Parathyroid adenoma (tissue), 2 donors: Measurements from ENCODE around the gene STRN.

Experiments
- H2AFZ ChIP-seq: fragments of 300-600 bp; sonication (generic); one replicate; pipeline ENCODE4 v1.7.0; 2017; ENCODE audit warnings: antibody characterized with exemption, mild to moderate bottlenecking
- H3K27ac ChIP-seq: fragments of 300-600 bp; sonication (generic); one replicate; pipeline ENCODE4 v1.7.0; 2017
- H3K27me3 ChIP-seq: fragments of 300-600 bp; sonication (generic); one replicate; pipeline ENCODE4 v1.7.0; 2017; ENCODE audit warnings: low read length; ENCODE audit not compliant: control insufficient read depth, insufficient read depth
- H3K36me3 ChIP-seq: fragments of 300-600 bp; sonication (generic); one replicate; pipeline ENCODE4 v1.7.0; 2017; ENCODE audit warnings: low read length; ENCODE audit not compliant: control insufficient read depth, insufficient read depth
- H3K4me1 ChIP-seq: fragments of 300-600 bp; sonication (generic); one replicate; pipeline ENCODE4 v1.7.0; 2017; ENCODE audit warnings: control low read depth
- H3K4me2 ChIP-seq: fragments of 300-600 bp; sonication (generic); one replicate; pipeline ENCODE4 v1.7.0; 2017; ENCODE audit warnings: low read length
- H3K4me3 ChIP-seq: fragments of 300-600 bp; sonication (generic); one replicate; pipeline ENCODE4 v1.7.0; 2017; ENCODE audit warnings: low read depth, low read length
- H3K79me2 ChIP-seq: fragments of 300-600 bp; sonication (generic); one replicate; pipeline ENCODE4 v1.7.0; 2017; ENCODE audit warnings: control low read depth
- H3K9ac ChIP-seq: fragments of 300-600 bp; sonication (generic); one replicate; pipeline ENCODE4 v1.7.0; 2017; ENCODE audit warnings: mild to moderate bottlenecking
- H3K9me3 ChIP-seq: fragments of 300-600 bp; sonication (generic); one replicate; pipeline ENCODE4 v1.7.0; 2017; ENCODE audit warnings: low read length; ENCODE audit not compliant: control insufficient read depth
- TF ChIP-seq, protein P1 (sequence below): fragments of 300-600 bp; sonication (generic); IDR thresholded peaks from one replicate; pipeline ENCODE4 v1.7.0; 2017; ENCODE audit warnings: antibody characterized with exemption, mild to moderate bottlenecking
- donor health status: primary hyperparathyroidism.

STRN gene

DNA sequence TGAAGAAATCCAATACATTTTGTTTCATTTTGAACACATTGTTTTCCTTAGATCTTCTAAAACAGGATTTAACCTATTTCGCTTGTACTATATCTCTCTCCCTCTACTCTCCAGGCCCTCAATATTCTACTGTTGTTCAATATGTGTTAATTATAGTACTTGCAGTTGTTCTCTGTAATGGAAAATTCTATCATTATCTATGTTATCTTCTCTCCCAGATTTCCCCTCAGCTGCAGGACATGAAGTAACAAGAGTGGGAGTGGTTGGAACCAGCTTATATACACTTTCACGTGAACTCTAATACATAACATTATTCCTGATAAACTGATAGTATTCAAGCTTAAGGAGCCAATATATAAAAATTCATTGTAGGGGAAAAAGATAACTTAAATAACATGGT is 7.0 kb upstream of the STRN start:
- TF ChIP-seq, protein P1, sequence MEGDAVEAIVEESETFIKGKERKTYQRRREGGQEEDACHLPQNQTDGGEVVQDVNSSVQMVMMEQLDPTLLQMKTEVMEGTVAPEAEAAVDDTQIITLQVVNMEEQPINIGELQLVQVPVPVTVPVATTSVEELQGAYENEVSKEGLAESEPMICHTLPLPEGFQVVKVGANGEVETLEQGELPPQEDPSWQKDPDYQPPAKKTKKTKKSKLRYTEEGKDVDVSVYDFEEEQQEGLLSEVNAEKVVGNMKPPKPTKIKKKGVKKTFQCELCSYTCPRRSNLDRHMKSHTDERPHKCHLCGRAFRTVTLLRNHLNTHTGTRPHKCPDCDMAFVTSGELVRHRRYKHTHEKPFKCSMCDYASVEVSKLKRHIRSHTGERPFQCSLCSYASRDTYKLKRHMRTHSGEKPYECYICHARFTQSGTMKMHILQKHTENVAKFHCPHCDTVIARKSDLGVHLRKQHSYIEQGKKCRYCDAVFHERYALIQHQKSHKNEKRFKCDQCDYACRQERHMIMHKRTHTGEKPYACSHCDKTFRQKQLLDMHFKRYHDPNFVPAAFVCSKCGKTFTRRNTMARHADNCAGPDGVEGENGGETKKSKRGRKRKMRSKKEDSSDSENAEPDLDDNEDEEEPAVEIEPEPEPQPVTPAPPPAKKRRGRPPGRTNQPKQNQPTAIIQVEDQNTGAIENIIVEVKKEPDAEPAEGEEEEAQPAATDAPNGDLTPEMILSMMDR = no peak

DNA sequence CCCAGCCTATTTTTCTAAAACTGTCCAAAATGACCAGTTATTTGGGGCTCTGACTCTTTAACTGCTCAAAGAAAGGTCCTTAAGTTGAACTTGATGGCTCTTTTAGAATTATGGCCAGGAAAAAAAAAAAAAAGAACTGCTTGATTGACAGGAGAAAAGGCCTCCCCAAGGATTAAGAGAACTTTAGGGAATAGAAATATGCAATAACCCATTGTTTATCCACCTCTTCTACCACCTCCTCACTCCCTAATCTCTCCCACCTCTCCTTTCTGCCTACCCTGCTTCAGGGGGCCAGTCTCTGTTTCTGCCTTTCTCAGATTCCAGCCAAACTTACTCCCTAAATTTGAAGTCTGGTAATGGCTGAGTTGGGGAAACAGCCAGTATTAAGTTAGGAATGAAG is 5.7 kb upstream of the STRN start:
- no peaks in the 10 kb centered on the region for H3K9me3 ChIP-seq
- H3K9ac ChIP-seq = no peak overlapping the region
- no peaks in the 10 kb centered on the region for H3K4me1 ChIP-seq
- TF ChIP-seq, protein P1 = no peak
- H3K79me2 ChIP-seq = no peaks in the 10 kb centered on the region
- H3K4me3 ChIP-seq = no peak overlapping the region
- no peaks in the 10 kb centered on the region for H3K27me3 ChIP-seq
- H2AFZ ChIP-seq = no peak overlapping the region
- no peak overlapping the region for H3K27ac ChIP-seq
- H3K36me3 ChIP-seq = no peaks in the 10 kb centered on the region
- no peak overlapping the region for H3K4me2 ChIP-seq

More for the DNA sequence above, 7.0 kb upstream of the STRN start:
- Histone ChIP-seq H3K4me3 (no peak overlapping the region), H3K9ac (no peak overlapping the region), H3K4me2 (no peak overlapping the region), H3K27ac (no peak overlapping the region), H2AFZ (no peak overlapping the region), H3K36me3 (no peaks in the 10 kb centered on the region), H3K4me1 (no peaks in the 10 kb centered on the region), H3K9me3 (no peaks in the 10 kb centered on the region), H3K79me2 (no peaks in the 10 kb centered on the region), H3K27me3 (no peaks in the 10 kb centered on the region)

- TF ChIP-seq, protein P1 = no peak
- peak overlapping the region; percentile 83 for H3K4me3 ChIP-seq
- no peak overlapping the region for H3K9ac ChIP-seq
- peak overlapping the region; percentile 58 for H3K27ac ChIP-seq
- H3K27me3 ChIP-seq = no peaks in the 10 kb centered on the region
- no peaks in the 10 kb centered on the region for H3K9me3 ChIP-seq
- peaks cover 3% of the 10 kb centered on the region for H3K4me1 ChIP-seq
- peaks cover 10% of the 10 kb centered on the region for H3K79me2 ChIP-seq
- peak overlapping the region; percentile 97 for H3K4me2 ChIP-seq
- H2AFZ ChIP-seq = peak overlapping the region; percentile 98
- H3K36me3 ChIP-seq = no peaks in the 10 kb centered on the region
Measured at GRCh38 chr2:36967236-36967876, 1.0 kb upstream of the STRN start.

GRCh38 chr2:36965751-36966369 is 476 bp downstream of the STRN start:
- peak overlapping the region; percentile 87 for H2AFZ ChIP-seq
- peak overlapping the region; percentile 69 for H3K4me2 ChIP-seq
- H3K36me3 ChIP-seq = no peaks in the 10 kb centered on the region
- H3K79me2 ChIP-seq = peaks cover 10% of the 10 kb centered on the region
- peak overlapping the region; percentile 24 for H3K9ac ChIP-seq
- H3K27ac ChIP-seq = peak overlapping the region; percentile 43
- H3K4me1 ChIP-seq = peaks cover 3% of the 10 kb centered on the region
- TF ChIP-seq, protein P1 = no peak
- peak overlapping the region; percentile 83 for H3K4me3 ChIP-seq
- no peaks in the 10 kb centered on the region for H3K9me3 ChIP-seq
- no peaks in the 10 kb centered on the region for H3K27me3 ChIP-seq

DNA sequence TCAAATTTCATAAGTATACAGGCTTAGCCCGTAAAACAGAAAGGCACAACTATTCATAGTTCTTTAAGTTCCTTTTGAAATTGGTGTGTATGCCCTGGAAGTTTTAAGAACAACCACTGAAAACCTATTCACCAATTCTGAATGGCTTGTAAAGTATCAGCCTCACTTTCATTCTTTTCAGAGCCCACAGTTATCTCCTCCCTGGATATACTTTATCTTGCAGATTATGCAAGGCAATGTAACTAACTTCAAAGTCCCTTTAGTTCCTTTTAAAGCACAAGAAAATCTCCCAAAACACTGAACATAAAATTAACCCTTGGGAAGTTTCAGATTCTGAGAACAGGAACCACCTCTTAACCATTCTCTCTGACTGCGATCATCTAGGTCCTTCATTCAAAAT is 1.1 kb downstream of the STRN start:
- Histone ChIP-seq H3K79me2 (peaks cover 10% of the 10 kb centered on the region), H3K4me1 (peaks cover 3% of the 10 kb centered on the region), H3K4me2 (peak overlapping the region; percentile 69), H3K36me3 (no peaks in the 10 kb centered on the region), H2AFZ (no peak overlapping the region), H3K27me3 (no peaks in the 10 kb centered on the region), H3K4me3 (peak overlapping the region; percentile 83), H3K27ac (no peak overlapping the region), H3K9ac (no peak overlapping the region), H3K9me3 (no peaks in the 10 kb centered on the region)
- TF ChIP-seq, protein P1 = no peak
